H1 (cell line): ENCODE measurements around the gene LIMS1. TPM values are rescaled to one million over a fixed set of nuclear protein-coding genes. Genes with fewer than 3 reads are reported as not detected.

Source experiments
- CTCF ChIA-PET: fragments of 300-600 bp; sonication (Branson Sonifier 250); formaldehyde crosslinking; loops from one replicate; lab custom pipeline; 2021; ENCODE audit not compliant: partially characterized antibody; lab: Charles Lee
- POLR2A ChIA-PET: fragments of 300-600 bp; sonication (Branson Sonifier 250); formaldehyde crosslinking; loops from one replicate; lab custom pipeline; 2021; ENCODE audit warnings: inconsistent platforms; ENCODE audit not compliant: partially characterized antibody; lab: Charles Lee
- DNase-seq, 2 experiments: peaks; one replicate each; pipeline versions ENCODE4 v3.0.0 to v3.0.0-alpha.2; 2010 to 2022; ENCODE audit warnings: low spot score in 2 of 2, low read depth in 1 of 2, mixed read lengths in 1 of 2
- FAIRE-seq: peaks from 2 replicates; lab custom pipeline; 2011; peaks lifted over from hg19 to GRCh38; lab: Jason Lieb, UNC
- H2AFZ ChIP-seq: 2 replicates; pipeline ENCODE4 v1.8.1; 2012; ENCODE audit warnings: low read length, inconsistent platforms
- H2AK5ac ChIP-seq: 2 replicates; pipeline ENCODE4 v1.6.1; 2013; ENCODE audit warnings: low read depth, low read length
- H2BK120ac ChIP-seq: replicated peaks from 2 replicates; pipeline ENCODE3; 2013; ENCODE audit warnings: low read depth, low read length, inconsistent platforms
- H2BK12ac ChIP-seq: 2 replicates; pipeline ENCODE4 v1.6.1; 2013; ENCODE audit warnings: low read depth, low read length
- H2BK15ac ChIP-seq: 2 replicates; pipeline ENCODE4 v1.6.1; 2013; ENCODE audit warnings: low read length
- H2BK20ac ChIP-seq: 2 replicates; pipeline ENCODE4 v1.6.1; 2013; ENCODE audit warnings: low read length
- H2BK5ac ChIP-seq: 2 replicates; pipeline ENCODE4 v1.6.1; 2013; ENCODE audit warnings: low read depth, low read length
- H3K14ac ChIP-seq: 2 replicates; pipeline ENCODE4 v1.6.1; 2013; ENCODE audit warnings: inconsistent platforms; ENCODE audit not compliant: insufficient read length
- H3K18ac ChIP-seq: 2 replicates; pipeline ENCODE4 v1.6.1; 2013; ENCODE audit warnings: low read length; ENCODE audit errors: extremely low read depth
- H3K23ac ChIP-seq: 2 replicates; pipeline ENCODE4 v1.6.1; 2013; ENCODE audit warnings: inconsistent platforms; ENCODE audit not compliant: insufficient read length
- H3K23me2 ChIP-seq: 2 replicates; pipeline ENCODE4 v1.6.1; 2013; ENCODE audit warnings: low read depth, low read length
- H3K27ac ChIP-seq: 2 replicates; pipeline ENCODE4 v1.6.1; 2011; ENCODE audit warnings: low read depth, low read length, inconsistent platforms
- H3K27me3 ChIP-seq, 4 experiments: replicated peaks in 1 of 4; 1 replicate in 1 of 4; 2 replicates in 3 of 4; pipeline versions ENCODE4 v1.6.1 to v1.8.1; 2011 to 2013; ENCODE audit warnings: low read length in 3 of 4, mild to moderate bottlenecking in 3 of 4, inconsistent platforms in 2 of 4, mixed read lengths in 2 of 4, moderate library complexity in 1 of 4; ENCODE audit not compliant: control insufficient read depth in 3 of 4, insufficient read depth in 3 of 4; ENCODE audit errors: extremely low read depth in 1 of 4
- H3K36me3 ChIP-seq, 4 experiments: 2 replicates each; pipeline versions ENCODE4 v1.6.1 to v1.8.1; 2011 to 2013; ENCODE audit warnings: mild to moderate bottlenecking in 4 of 4, low read length in 3 of 4, moderate library complexity in 2 of 4, control low read depth in 1 of 4, inconsistent platforms in 1 of 4; ENCODE audit not compliant: insufficient read depth in 4 of 4, control insufficient read depth in 2 of 4
- H3K4ac ChIP-seq: replicated peaks from 2 replicates; pipeline ENCODE3; 2013; ENCODE audit warnings: low read length, low read depth, mixed read lengths, inconsistent platforms; ENCODE audit not compliant: insufficient read length
- H3K4me1 ChIP-seq, 4 experiments: replicated peaks in 1 of 4; 1 replicate in 1 of 4; 2 replicates in 3 of 4; pipeline versions ENCODE4 v1.6.1 to v1.8.1; 2011 to 2013; ENCODE audit warnings: low read length in 3 of 4, inconsistent platforms in 2 of 4, mixed read lengths in 1 of 4; ENCODE audit not compliant: insufficient read depth in 4 of 4, control insufficient read depth in 3 of 4
- H3K4me2 ChIP-seq, 2 experiments: 2 replicates each; pipeline versions ENCODE4 v1.6.1 to v1.8.1; 2011 to 2013; ENCODE audit warnings: low read depth in 2 of 2, low read length in 2 of 2, control low read depth in 1 of 2, inconsistent platforms in 1 of 2, mild to moderate bottlenecking in 1 of 2; ENCODE audit not compliant: insufficient read depth in 1 of 2
- H3K4me3 ChIP-seq, 4 experiments: fragments of 200-600, 300-600 bp in 1 of 4; sonication (generic), shearing (Covaris generic), sonication (Bioruptor Twin) in 1 of 4; 2 replicates each; pipeline versions ENCODE4 v1.5.1 to v1.8.1; 2011 to 2016; ENCODE audit warnings: low read length in 4 of 4, low read depth in 3 of 4, control low read depth in 2 of 4, inconsistent platforms in 2 of 4, mild to moderate bottlenecking in 2 of 4, mixed read lengths in 1 of 4, moderate library complexity in 1 of 4; ENCODE audit not compliant: insufficient read depth in 2 of 4; ENCODE audit errors: extremely low read depth in 1 of 4
- H3K56ac ChIP-seq: replicated peaks from 2 replicates; pipeline ENCODE3; 2013; ENCODE audit warnings: low read depth, mild to moderate bottlenecking, mixed read lengths, low read length, inconsistent platforms; ENCODE audit not compliant: insufficient read length
- H3K79me1 ChIP-seq: 2 replicates; pipeline ENCODE4 v1.6.1; 2013; ENCODE audit warnings: low read depth, low read length, control low read depth
- H3K79me2 ChIP-seq, 2 experiments: 2 replicates each; pipeline versions ENCODE4 v1.6.1 to v1.8.1; 2012 to 2013; ENCODE audit warnings: low read length in 2 of 2, mild to moderate bottlenecking in 2 of 2, inconsistent platforms in 1 of 2; ENCODE audit not compliant: insufficient read depth in 2 of 2, control insufficient read depth in 1 of 2
- H3K9ac ChIP-seq, 4 experiments: replicated peaks in 1 of 4; 1 replicate in 1 of 4; 2 replicates in 3 of 4; pipeline versions ENCODE4 v1.6.1 to v1.8.1; 2011 to 2013; ENCODE audit warnings: low read depth in 3 of 4, low read length in 3 of 4, control low read depth in 2 of 4, mild to moderate bottlenecking in 2 of 4, moderate library complexity in 2 of 4, inconsistent platforms in 1 of 4; ENCODE audit errors: extremely low read depth in 1 of 4
- H3K9me3 ChIP-seq, 2 experiments: 2 replicates each; pipeline versions ENCODE4 v1.6.1 to v1.8.1; 2012 to 2013; ENCODE audit warnings: mild to moderate bottlenecking in 2 of 2, moderate library complexity in 2 of 2, control low read depth in 1 of 2, inconsistent platforms in 1 of 2, low read depth in 1 of 2, low read length in 1 of 2, mixed read lengths in 1 of 2; ENCODE audit not compliant: insufficient read depth in 2 of 2
- H4K20me1 ChIP-seq, 2 experiments: replicated peaks in 1 of 2; 2 replicates each; pipeline versions ENCODE3 to v1.8.1; 2011 to 2013; ENCODE audit warnings: inconsistent platforms in 2 of 2, low read length in 2 of 2, mild to moderate bottlenecking in 1 of 2; ENCODE audit not compliant: insufficient read depth in 2 of 2, control insufficient read depth in 1 of 2
- H4K5ac ChIP-seq: 2 replicates; pipeline ENCODE4 v1.6.1; 2013; ENCODE audit warnings: low read length, low read depth, mixed read lengths, inconsistent platforms; ENCODE audit not compliant: insufficient read length
- H4K8ac ChIP-seq: 2 replicates; pipeline ENCODE4 v1.8.0; 2013; ENCODE audit warnings: mild to moderate bottlenecking, moderate library complexity, low read length, inconsistent platforms; ENCODE audit not compliant: insufficient read depth; ENCODE audit errors: extremely low read depth
- H4K91ac ChIP-seq: replicated peaks from 2 replicates; pipeline ENCODE3; 2013; ENCODE audit warnings: low read length, mixed read lengths, inconsistent platforms; ENCODE audit not compliant: insufficient read length
- CEBPB ChIP-seq: IDR thresholded peaks from 2 replicates; pipeline ENCODE4 v1.6.1; 2012; ENCODE audit warnings: low read depth, low read length
- CHD1 ChIP-seq: IDR thresholded peaks from 2 replicates; pipeline ENCODE4 v1.6.1; 2012; ENCODE audit warnings: low read depth, low read length, improper control_type of control experiment
- CHD2 ChIP-seq: IDR thresholded peaks from 2 replicates; pipeline ENCODE4 v1.6.1; 2012; ENCODE audit warnings: low read length, improper control_type of control experiment
- EP300 ChIP-seq, 2 experiments: IDR thresholded peaks; 1 replicate in 1 of 2; 2 replicates in 1 of 2; pipeline ENCODE4 v1.6.1; 2011 to 2012; ENCODE audit warnings: low read depth in 2 of 2, low read length in 2 of 2, mild to moderate bottlenecking in 2 of 2, borderline replicate concordance in 1 of 2, inconsistent platforms in 1 of 2, moderate library complexity in 1 of 2
- GTF2F1 ChIP-seq: IDR thresholded peaks from 2 replicates; pipeline ENCODE4 v1.6.1; 2012; ENCODE audit warnings: low read depth, low read length, improper control_type of control experiment, borderline replicate concordance
- JUND ChIP-seq: IDR thresholded peaks from 2 replicates; pipeline ENCODE4 v1.6.1; 2011; ENCODE audit warnings: mild to moderate bottlenecking, improper control_type of control experiment, low read length
- KDM5A ChIP-seq: fragments of 200-600 bp; IDR thresholded peaks from 2 replicates; pipeline ENCODE4 v1.7.1; 2012; ENCODE audit warnings: mild to moderate bottlenecking, low read length, inconsistent platforms, mixed read lengths
- MAFK ChIP-seq: IDR thresholded peaks from 2 replicates; pipeline ENCODE4 v1.6.1; 2012; ENCODE audit warnings: low read depth, mild to moderate bottlenecking, improper control_type of control experiment, low read length
- RFX5 ChIP-seq: IDR thresholded peaks from 2 replicates; pipeline ENCODE4 v1.6.1; 2011; ENCODE audit warnings: low read depth, low read length, improper control_type of control experiment, borderline replicate concordance
- TCF12 ChIP-seq: IDR thresholded peaks from 2 replicates; pipeline ENCODE4 v1.6.1; 2011; ENCODE audit warnings: low read depth, mild to moderate bottlenecking, low read length
- WGBS, 2 experiments: shearing (Covaris generic) in 1 of 2; methylation state at CpG; one replicate each; pipeline versions ENCODE4 v1.1.6 to v1.1.7; 2013 to 2015; ENCODE audit warnings: low lambda C conversion rate in 2 of 2, mixed read lengths in 2 of 2, inconsistent platforms in 1 of 2, low coverage in 1 of 2, missing lambda C conversion rate in 1 of 2; ENCODE audit not compliant: insufficient replicate concordance in 2 of 2, insufficient coverage in 1 of 2, insufficient read length in 1 of 2; ENCODE audit errors: extremely low coverage in 1 of 2, missing lambda C conversion rate in 1 of 2; 5-methylcytosine and 5-hydroxymethylcytosine counted together
- polyA plus RNA-seq, 7 experiments: library from polyadenylated mRNA; depleted of rRNA in 3 of 7; stranded (reverse) in 5 of 7; unstranded in 2 of 7; fragments of >200 nt in 5 of 7; fragments of 200-250 nt in 2 of 7; gene quantifications; 1 replicate in 5 of 7; 2 replicates in 1 of 7; 4 replicates in 1 of 7; pipeline versions ENCODE4 v1.2.1 to v1.2.3, GENCODE V29; 2011 to 2013; ENCODE audit warnings: missing spikeins in 2 of 7, mixed read lengths in 2 of 7
- total RNA-seq: library from RNA; stranded (reverse); fragmentation: NEBNext Ultra II Directional; extraction: Animal tissue kit (Norgen Biotek cat#: 25700); gene quantifications from 2 replicates; pipeline ENCODE4 v1.2.1, GENCODE V29; 2021

Gene LIMS1
- total and polyA plus RNA-seq, 2 of the 8 experiments (the other 6 are each of a cell fraction or from before 2014, with no cell fraction given) = 24.1 to 36.7 TPM

GRCh38 chr2:108616751-108617161 is 82.5 kb downstream of the LIMS1 start:
- H3K79me2 ChIP-seq = peaks cover 0 to 10% of the 10 kb centered on the region in 2 experiments; a peak in 2 of 4 replicates

More at GRCh38 chr2:108616751-108617161, 82.5 kb downstream of the LIMS1 start:
- no peak overlapping the region for H4K91ac ChIP-seq
- ChIA-PET CTCF (interaction anchor here (1.0 to 3.3 kb wide), 5 partner anchors 8 to 20 kb away, joined by 3 to 46 read pairs (median 5); no protein-coding TSS in a partner anchor), POLR2A (interaction anchor here (0.7 to 1.0 kb wide), 2 partner anchors 11 to 442 kb away, joined by 3 read pairs; no protein-coding TSS in a partner anchor)
- no peak overlapping the region for H4K5ac ChIP-seq
- H3K56ac ChIP-seq = no peak overlapping the region
- H3K4me1 ChIP-seq = peaks cover 0 to 14% (median 11%) of the 10 kb centered on the region in 4 experiments
- TF ChIP-seq MAFK (no peak), CHD1 (no peak), JUND (no peak), EP300 (IDR thresholded peaks at IDR 0.05; ENCODE audit: borderline replicate concordance in 1 of 2, low read depth in 2 of 2, low read length in 2 of 2) (no peak), KDM5A (no peak), RFX5 (no peak), CEBPB (no peak), TCF12 (no peak), GTF2F1 (no peak), CHD2 (no peak)
- no peak overlapping the region for H3K4me3 ChIP-seq
- WGBS, 2 experiments = 97% methylated on average over 2 of the region's 2 CpGs; no CpG with 5 or more reads in 1 of the 2 experiments
- no peak overlapping the region for H3K27ac ChIP-seq
- H4K20me1 ChIP-seq = no peaks in the 10 kb centered on the region
- FAIRE-seq = no peak
- DNase-seq = no peak
- H2BK12ac ChIP-seq = no peak overlapping the region
- peaks cover 2% of the 10 kb centered on the region; the same call in 1 of the 2 replicates for H3K79me1 ChIP-seq
- no peak overlapping the region for H4K8ac ChIP-seq
- no peak overlapping the region for H3K4me2 ChIP-seq
- H3K23ac ChIP-seq = no peak overlapping the region
- H2AK5ac ChIP-seq = no peak overlapping the region
- no peak overlapping the region for H3K9ac ChIP-seq
- H2BK120ac ChIP-seq = no peak overlapping the region
- no peaks in the 10 kb centered on the region for H3K36me3 ChIP-seq
- no peak overlapping the region for H2BK5ac ChIP-seq
- no peaks in the 10 kb centered on the region for H3K9me3 ChIP-seq
- H3K23me2 ChIP-seq = peaks cover 3% of the 10 kb centered on the region; the same call in 1 of the 2 replicates
- no peak overlapping the region for H3K18ac ChIP-seq
- no peak overlapping the region for H2BK15ac ChIP-seq
- no peak overlapping the region for H2BK20ac ChIP-seq
- no peaks in the 10 kb centered on the region for H3K27me3 ChIP-seq
- H2AFZ ChIP-seq = no peak overlapping the region
- no peak overlapping the region for H3K14ac ChIP-seq
- no peak overlapping the region for H3K4ac ChIP-seq
